Measurements from ENCODE around the gene BCL2L11. TPM values are rescaled to one million over a fixed set of nuclear protein-coding genes. Genes with fewer than 3 reads are reported as not detected.

Gene BCL2L11
- total and polyA plus RNA-seq, 9 of the 15 experiments (the other 6 are each of a cell fraction or from before 2014, with no cell fraction given), result 2.2 to 18.8 (median 5.0) TPM

- peak in 1 of 2 experiments; percentile 65 for TF ChIP-seq AFF1 (IDR thresholded peaks at IDR 0.05; ENCODE audit: low read depth in 1 of 2, partially characterized antibody in 2 of 2)
- TF ChIP-seq DPF2 (IDR thresholded peaks at IDR 0.05), result peak; percentile 90
- TF ChIP-seq, protein P1, sequence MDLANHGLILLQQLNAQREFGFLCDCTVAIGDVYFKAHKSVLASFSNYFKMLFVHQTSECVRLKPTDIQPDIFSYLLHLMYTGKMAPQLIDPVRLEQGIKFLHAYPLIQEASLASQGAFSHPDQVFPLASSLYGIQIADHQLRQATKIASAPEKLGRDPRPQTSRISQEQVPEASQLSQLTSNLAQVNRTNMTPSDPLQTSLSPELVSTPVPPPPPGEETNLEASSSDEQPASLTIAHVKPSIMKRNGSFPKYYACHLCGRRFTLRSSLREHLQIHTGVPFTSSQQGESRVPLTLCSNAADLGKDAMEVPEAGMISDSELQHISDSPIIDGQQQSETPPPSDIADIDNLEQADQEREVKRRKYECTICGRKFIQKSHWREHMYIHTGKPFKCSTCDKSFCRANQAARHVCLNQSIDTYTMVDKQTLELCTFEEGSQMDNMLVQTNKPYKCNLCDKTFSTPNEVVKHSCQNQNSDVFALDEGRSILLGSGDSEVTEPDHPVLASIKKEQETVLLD (IDR thresholded peaks at IDR 0.05), result peak; percentile 40; the same call in 1 of the 2 replicates
- TF ChIP-seq MTA1 (IDR thresholded peaks at IDR 0.05; ENCODE audit: borderline replicate concordance), result no peak
- peak; percentile 91 to 94 for TF ChIP-seq KDM1A (IDR thresholded peaks at IDR 0.05)
- TF ChIP-seq CREB1 (IDR thresholded peaks at IDR 0.05), result 0 out of 2 replicates have a peak, but pooled peaks have one; percentile 28
- no peak for TF ChIP-seq CREB1 (CRISPR knock-in tag; IDR thresholded peaks at IDR 0.05)
- TF ChIP-seq ARID1B (IDR thresholded peaks at IDR 0.05), result peak; percentile 86
- TF ChIP-seq TEAD4 (IDR thresholded peaks at IDR 0.05; ENCODE audit: low read length), result peak; percentile 77
- TF ChIP-seq TEAD4 (CRISPR knock-in tag; IDR thresholded peaks at IDR 0.05; ENCODE audit: borderline replicate concordance), result no peak
- peak; percentile 86 for TF ChIP-seq NFE2L1 (tag; IDR thresholded peaks at IDR 0.05; ENCODE audit: borderline replicate concordance, low read depth)
- TF ChIP-seq POLR3A (IDR thresholded peaks at IDR 0.05; ENCODE audit: borderline replicate concordance, extremely low read depth, insufficient read depth, insufficient read length), result no peak
- peak; percentile 80 for TF ChIP-seq SMARCC2 (IDR thresholded peaks at IDR 0.05; ENCODE audit: low read depth)
- no peak for TF ChIP-seq ARID4B (CRISPR knock-in tag; IDR thresholded peaks at IDR 0.05)
- peak in 1 of 2 experiments; percentile 74; a peak in 2 of 4 replicates for TF ChIP-seq MAZ (CRISPR knock-in tag; conservative IDR thresholded peaks at IDR 0.05 in 1 of 2, IDR thresholded peaks at IDR 0.05 in 1 of 2)
- TF ChIP-seq DACH1 (IDR thresholded peaks at IDR 0.05; ENCODE audit: partially characterized antibody), result peak; percentile 61
- TF ChIP-seq BHLHE40 (IDR thresholded peaks at IDR 0.05; ENCODE audit: low read length), result peak; percentile 75
- peak; percentile 76; the same call in 1 of the 2 replicates for TF ChIP-seq EP300 (IDR thresholded peaks at IDR 0.05; ENCODE audit: low read length)
Measured at GRCh38 chr2:111168528-111169239, 48.0 kb downstream of the BCL2L11 start (continued).
